ENCODE results near the gene SETD6. TPM values are rescaled to one million over a fixed set of nuclear protein-coding genes. Genes with fewer than 3 reads are reported as not detected.

Gene SETD6
- total RNA-seq, 3 donors from 2014 or later, result 12.8 to 17.5 (median 14.2) TPM

GRCh38 chr16:58535100-58535499 lies 19.8 kb downstream of the SETD6 start:
- H3K9me3 ChIP-seq, result no peaks in the 10 kb centered on the region
- no peak for ATAC-seq
- H3K4me1 ChIP-seq (ENCODE audit: low read depth), result no peaks in the 10 kb centered on the region
- H3K36me3 ChIP-seq (ENCODE audit: low read depth), result peaks cover 27% of the 10 kb centered on the region
- no peak overlapping the region for H3K4me3 ChIP-seq
- no peak for TF ChIP-seq CTCF (IDR thresholded peaks at IDR 0.05)
- DNase-seq, result no peak
- intact Hi-C loops (cut with DNase I, micrococcal nuclease), result loop anchor here in 1 of 2 donors (10.0 kb wide), 1 partner anchor 50 kb away; no protein-coding TSS in a partner anchor

GRCh38 chr16:58536278-58536677 lies 21.0 kb downstream of the SETD6 start:
- H3K4me1 ChIP-seq (ENCODE audit: low read depth), result no peaks in the 10 kb centered on the region
- H3K9me3 ChIP-seq, result no peaks in the 10 kb centered on the region
- no peak for ATAC-seq
- DNase-seq, result no peak
- intact Hi-C loops (cut with DNase I, micrococcal nuclease), result loop anchor here in 1 of 2 donors (10.0 kb wide), 1 partner anchor 49 kb away; no protein-coding TSS in a partner anchor
- peaks cover 19% of the 10 kb centered on the region for H3K36me3 ChIP-seq (ENCODE audit: low read depth)
- no peak for TF ChIP-seq CTCF (IDR thresholded peaks at IDR 0.05)
- no peak overlapping the region for H3K4me3 ChIP-seq

DNA sequence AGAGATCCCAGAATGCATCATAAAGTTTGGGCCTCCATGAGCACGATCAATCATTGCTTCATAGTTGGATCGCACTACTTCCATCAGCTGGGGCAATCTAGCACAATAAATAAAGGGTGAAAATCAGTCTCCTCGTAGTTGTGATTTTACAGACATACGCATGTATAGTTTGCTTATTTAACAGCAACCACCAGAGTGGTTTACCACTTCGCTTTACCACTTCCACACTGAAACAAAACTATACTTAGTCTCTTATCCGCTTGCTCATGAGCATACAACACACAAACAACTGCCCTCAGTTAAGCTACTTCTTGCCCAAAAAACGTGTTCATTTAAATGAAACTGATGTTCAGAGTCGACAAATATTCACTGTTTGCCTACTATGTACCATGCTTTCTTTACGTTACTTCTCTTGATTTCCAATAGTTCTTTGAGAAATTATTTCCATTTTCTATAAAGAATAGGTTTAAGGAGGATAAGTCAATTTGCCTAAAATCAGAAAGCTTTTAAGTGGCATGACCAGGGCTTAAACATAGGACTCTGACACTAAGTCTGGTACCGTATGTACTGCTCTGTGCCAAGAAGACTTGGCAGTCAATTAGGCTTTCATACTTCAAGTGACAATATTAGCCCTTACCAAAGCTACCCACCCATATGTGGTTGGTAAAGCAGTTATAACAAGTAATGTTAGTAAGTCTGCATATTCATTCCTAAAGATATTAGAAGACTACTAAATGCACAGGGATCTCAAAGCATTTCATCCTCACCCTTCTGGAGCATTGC lies 22.0 kb downstream of the SETD6 start:
- ATAC-seq (no peak), DNase-seq (no peak)
- Histone ChIP-seq H3K4me3 (no peak overlapping the region), H3K36me3 (ENCODE audit: low read depth) (peaks cover 21% of the 10 kb centered on the region), H3K4me1 (ENCODE audit: low read depth) (no peaks in the 10 kb centered on the region), H3K9me3 (no peaks in the 10 kb centered on the region)
- no peak for TF ChIP-seq CTCF (IDR thresholded peaks at IDR 0.05)
- intact Hi-C loops (cut with DNase I, micrococcal nuclease), result loop anchor here in 1 of 2 donors (10.0 kb wide), 1 partner anchor 47 kb away; no protein-coding TSS in a partner anchor

DNA sequence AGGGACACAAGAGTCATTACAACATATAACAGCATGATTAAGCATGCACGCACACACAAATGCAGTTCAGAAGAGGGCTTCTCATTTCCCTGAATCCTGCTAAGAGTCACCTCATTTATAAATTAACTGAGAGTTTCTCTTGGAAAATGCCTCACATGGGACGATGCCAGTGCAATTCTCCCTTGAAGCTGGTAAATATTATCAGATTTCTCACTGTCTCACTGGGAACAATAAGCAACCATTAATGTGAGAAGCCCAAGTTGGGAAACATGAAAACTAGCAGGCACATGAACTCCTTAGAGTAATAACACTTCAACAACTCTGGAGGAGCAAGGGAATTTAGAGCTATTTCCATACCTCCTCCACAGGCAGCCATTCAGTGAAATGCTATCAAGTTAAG lies 26.4 kb downstream of the SETD6 start:
- intact Hi-C loops (cut with DNase I, micrococcal nuclease), result no loop called here

GRCh38 chr16:58542291-58542690 lies 27.0 kb downstream of the SETD6 start:
- no peak for TF ChIP-seq CTCF (IDR thresholded peaks at IDR 0.05)
- Histone ChIP-seq H3K36me3 (ENCODE audit: low read depth) (peaks cover 13% of the 10 kb centered on the region), H3K9me3 (no peaks in the 10 kb centered on the region), H3K4me3 (no peak overlapping the region), H3K4me1 (ENCODE audit: low read depth) (no peaks in the 10 kb centered on the region)
- intact Hi-C loops (cut with DNase I, micrococcal nuclease), result no loop called here
- no peak for DNase-seq
- ATAC-seq, result no peak

More for the DNA sequence above, 26.4 kb downstream of the SETD6 start:
- Histone ChIP-seq H3K9me3 (no peaks in the 10 kb centered on the region), H3K36me3 (ENCODE audit: low read depth) (peaks cover 18% of the 10 kb centered on the region), H3K4me3 (no peak overlapping the region), H3K4me1 (ENCODE audit: low read depth) (no peaks in the 10 kb centered on the region)
- DNase-seq (no peak), ATAC-seq (no peak)
- TF ChIP-seq CTCF (IDR thresholded peaks at IDR 0.05), result no peak

Data from mucosa of descending colon (tissue), 3 donors.